Esophagus muscularis mucosa (tissue), 4 donors: ENCODE data around the gene CDHR2.

Source experiments
- CTCF ChIP-seq, 3 experiments: fragments of 200-600 bp in 2 of 3; fragments of 450-650 bp in 1 of 3; sonication (generic) in 2 of 3; IDR thresholded peaks; one replicate each; pipeline ENCODE4 v1.5.1; 2017 to 2019; ENCODE audit warnings: antibody characterized with exemption in 3 of 3, mild to moderate bottlenecking in 2 of 3, moderate library complexity in 1 of 3
- EP300 ChIP-seq: sonication (generic); formaldehyde crosslinking; IDR thresholded peaks from one replicate; pipeline ENCODE4 v1.6.1; 2017; ENCODE audit warnings: antibody characterized with exemption
- POLR2A ChIP-seq: fragments of 450-650 bp; IDR thresholded peaks from one replicate; pipeline ENCODE4 v1.6.1; 2017; ENCODE audit warnings: antibody characterized with exemption, moderate library complexity, mild to moderate bottlenecking, low read depth
- POLR2AphosphoS5 ChIP-seq, 2 donors: sonication (generic); formaldehyde crosslinking; IDR thresholded peaks; one replicate each; pipeline ENCODE4 v1.6.1; 2017; ENCODE audit warnings: antibody characterized with exemption in 2 of 2

GRCh38 chr5:176579323-176579722, 30.2 kb downstream of the CDHR2 start:
- TF ChIP-seq CTCF (IDR thresholded peaks at IDR 0.05): no peak
- TF ChIP-seq POLR2A: no peak
- no peak for TF ChIP-seq EP300
- no peak for TF ChIP-seq POLR2AphosphoS5 (IDR thresholded peaks at IDR 0.05)
